GM19240 (cell line): Measurements from ENCODE around the gene DHODH.
"Not testable (repeated sequence)": the region's sequence is repeated elsewhere in the genome, so short reads cannot be mapped to it uniquely, and the experiment has no call there.

ENCODE experiments used
- DNase-seq: peaks from one replicate; pipeline ENCODE4 v3.0.0; 2011; ENCODE audit warnings: low spot score; ENCODE audit not compliant: insufficient read length

DHODH gene

DNA sequence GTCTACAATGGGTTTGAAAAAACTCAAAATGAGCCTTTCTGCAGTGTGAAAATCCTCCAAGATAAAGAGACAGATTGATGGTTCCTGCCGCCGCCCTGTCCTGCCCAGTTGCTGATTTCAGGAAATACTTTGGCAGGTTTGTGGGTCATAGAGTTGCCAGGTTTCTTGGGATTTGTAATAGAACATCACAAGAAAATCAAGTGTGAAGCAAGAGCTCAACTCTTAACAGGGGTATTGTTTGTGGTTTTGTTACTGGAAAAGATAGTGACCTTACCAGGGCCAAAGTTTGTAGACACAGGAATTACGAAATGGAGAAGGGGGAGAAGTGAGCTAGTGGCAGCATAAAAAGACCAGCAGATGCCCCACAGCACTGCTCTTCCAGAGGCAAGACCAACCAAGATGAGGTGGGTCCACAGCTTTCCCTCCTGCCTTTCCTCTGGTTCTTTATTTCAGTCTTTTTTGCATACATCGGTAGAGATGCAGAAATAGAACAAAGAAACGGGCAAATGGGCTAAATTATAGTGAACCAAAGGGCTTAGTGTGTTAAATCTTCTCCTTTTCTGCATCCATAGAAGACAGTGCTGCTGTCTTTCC is 45.8 kb downstream of the DHODH start, which contains the start of gene HP:
Gene HP (plus strand): TSS at position 252 of the 594 bp plus-strand sequence. CDS start 148 bp downstream, at position 400.
- not testable (repeated sequence) for DNase-seq

DNA sequence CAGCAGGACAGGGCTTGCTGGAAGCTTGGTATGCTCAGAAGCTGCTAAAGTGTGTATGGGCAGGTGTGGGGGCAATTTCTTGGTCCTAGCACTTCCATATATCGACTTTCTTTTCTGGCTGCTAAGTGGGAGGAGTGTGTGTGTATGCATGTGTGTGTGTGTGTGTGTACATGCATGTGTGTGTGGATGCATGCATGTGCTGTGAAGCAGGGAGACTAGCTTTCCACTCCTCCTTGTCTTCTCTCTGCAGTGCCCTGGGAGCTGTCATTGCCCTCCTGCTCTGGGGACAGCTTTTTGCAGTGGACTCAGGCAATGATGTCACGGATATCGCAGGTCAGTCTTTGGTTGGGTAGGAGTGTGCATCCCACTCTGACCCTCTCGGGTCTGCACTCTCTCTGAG is 47.4 kb downstream of the DHODH start:
- DNase-seq: no peak

DNA sequence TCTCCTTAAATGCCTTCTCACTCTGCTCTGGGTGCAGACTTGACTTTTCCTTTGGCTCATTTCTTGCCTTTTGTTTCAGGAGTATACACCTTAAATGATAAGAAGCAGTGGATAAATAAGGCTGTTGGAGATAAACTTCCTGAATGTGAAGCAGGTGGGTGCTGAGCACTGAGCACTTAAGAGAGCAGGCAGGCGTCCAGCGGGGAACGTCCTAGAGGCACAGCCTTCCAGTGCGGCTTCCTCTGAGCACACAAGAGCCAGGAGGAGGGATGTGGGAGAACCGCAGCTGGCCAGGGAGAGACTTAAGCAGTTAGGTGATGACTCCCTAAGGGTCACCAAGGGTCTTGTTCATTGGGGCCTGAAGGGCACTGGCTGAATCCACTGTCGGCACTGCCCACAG is 48.8 kb downstream of the DHODH start:
- not testable (repeated sequence) for DNase-seq

DNA sequence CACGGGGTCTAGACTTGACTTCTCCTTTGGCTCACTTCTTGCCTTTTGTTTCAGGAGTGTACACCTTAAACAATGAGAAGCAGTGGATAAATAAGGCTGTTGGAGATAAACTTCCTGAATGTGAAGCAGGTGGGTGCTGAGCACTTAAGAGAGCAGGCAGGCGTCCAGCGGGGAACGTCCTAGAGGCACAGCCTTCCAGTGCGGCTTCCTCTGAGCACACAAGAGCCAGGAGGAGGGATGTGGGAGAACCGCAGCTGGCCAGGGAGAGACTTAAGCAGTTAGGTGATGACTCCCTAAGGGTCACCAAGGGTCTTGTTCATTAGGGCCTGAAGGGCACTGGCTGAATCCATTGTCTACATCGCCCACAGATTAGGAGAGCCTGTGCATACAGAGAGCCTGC is 50.5 kb downstream of the DHODH start:
- DNase-seq: not testable (repeated sequence)

DNA sequence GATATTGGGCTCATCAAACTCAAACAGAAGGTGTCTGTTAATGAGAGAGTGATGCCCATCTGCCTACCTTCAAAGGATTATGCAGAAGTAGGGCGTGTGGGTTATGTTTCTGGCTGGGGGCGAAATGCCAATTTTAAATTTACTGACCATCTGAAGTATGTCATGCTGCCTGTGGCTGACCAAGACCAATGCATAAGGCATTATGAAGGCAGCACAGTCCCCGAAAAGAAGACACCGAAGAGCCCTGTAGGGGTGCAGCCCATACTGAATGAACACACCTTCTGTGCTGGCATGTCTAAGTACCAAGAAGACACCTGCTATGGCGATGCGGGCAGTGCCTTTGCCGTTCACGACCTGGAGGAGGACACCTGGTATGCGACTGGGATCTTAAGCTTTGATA is 51.9 kb downstream of the DHODH start:
- DNase-seq: no peak

DNA sequence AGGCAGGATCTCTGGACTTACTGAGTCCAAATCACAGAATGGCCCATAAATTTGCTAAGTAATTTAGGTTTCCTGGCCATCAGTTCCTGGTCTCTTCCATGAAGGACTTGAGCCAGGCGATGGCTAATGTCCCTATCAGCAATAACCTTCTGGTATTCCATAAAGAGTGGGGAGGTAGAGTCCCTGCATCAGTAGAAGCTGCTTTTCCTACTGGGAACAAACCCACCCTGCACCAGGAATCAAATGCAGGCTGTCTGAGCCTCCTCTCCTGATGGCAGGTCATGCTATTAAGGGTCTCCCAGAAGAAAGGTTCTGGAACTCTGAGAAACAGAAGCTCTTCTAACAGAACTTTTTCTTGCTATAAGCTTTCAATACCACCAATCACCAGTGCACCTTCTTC is 53.0 kb downstream of the DHODH start:
- DNase-seq: no peak

DNA sequence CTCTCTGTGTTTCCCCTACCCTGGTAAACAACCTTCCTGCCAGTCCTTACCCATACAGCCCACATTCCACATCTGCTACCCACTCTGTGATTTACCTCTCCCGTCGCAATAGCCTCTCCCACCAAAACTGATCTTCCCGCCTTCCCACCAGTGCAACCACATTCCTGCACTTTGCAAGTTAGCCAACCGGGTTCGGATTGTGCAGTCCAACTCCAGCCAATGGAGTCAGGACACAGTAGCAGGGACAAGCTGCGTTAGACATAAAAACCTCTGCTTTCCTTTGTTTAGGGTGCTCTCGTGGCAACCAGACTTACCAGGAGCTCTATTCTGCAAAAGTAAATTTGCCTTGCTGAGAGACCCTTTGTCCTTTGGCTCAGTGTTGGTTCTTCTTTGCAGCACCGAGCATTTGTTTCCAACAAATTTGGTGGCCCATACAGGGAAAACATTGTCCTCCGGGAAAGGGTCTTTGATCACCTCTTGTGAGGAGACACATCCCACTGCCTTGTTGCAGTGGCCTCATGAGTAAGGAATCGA is 55.9 kb downstream of the DHODH start:
- DNase-seq: no peak

DNA sequence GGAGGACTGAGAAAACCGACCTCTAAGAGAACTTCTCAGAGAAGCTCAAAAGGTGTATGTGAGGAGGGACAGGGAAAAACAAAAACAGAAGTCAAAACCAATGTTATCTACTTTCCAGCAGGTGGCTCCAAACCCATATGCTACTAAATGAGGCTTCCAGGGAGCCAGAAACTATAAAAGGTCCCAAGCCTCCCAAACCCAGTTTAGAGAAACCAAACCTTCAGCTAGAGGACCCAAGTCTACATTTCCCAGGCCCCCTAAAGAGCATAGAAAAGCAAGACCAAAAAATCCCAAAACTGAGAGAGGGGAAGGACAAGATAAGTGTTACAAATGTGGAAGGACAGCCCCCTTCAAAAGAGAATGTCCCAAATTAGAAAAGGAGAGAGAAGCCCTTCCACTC is 58.2 kb downstream of the DHODH start:
- peak; percentile 47 for DNase-seq

DNA sequence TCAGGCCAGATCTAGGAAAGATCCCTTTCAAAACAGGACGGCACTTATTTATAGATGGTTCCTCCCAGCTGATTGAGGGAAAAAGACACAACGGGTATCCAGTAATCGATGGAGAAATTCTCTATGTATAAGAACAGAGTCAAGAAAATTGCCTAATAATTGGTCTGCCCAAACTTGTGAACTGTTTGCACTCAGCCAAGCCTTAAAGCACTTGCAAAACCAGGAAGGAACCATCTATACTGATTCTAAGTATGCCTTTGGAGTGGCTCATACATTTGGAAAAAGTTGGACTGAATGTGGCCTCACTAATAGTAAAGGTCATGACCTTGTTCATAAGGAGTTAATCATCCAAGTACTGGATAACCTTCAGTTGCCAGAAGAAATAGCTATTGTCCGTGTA is 60.4 kb downstream of the DHODH start:
- DNase-seq: no peak

DNA sequence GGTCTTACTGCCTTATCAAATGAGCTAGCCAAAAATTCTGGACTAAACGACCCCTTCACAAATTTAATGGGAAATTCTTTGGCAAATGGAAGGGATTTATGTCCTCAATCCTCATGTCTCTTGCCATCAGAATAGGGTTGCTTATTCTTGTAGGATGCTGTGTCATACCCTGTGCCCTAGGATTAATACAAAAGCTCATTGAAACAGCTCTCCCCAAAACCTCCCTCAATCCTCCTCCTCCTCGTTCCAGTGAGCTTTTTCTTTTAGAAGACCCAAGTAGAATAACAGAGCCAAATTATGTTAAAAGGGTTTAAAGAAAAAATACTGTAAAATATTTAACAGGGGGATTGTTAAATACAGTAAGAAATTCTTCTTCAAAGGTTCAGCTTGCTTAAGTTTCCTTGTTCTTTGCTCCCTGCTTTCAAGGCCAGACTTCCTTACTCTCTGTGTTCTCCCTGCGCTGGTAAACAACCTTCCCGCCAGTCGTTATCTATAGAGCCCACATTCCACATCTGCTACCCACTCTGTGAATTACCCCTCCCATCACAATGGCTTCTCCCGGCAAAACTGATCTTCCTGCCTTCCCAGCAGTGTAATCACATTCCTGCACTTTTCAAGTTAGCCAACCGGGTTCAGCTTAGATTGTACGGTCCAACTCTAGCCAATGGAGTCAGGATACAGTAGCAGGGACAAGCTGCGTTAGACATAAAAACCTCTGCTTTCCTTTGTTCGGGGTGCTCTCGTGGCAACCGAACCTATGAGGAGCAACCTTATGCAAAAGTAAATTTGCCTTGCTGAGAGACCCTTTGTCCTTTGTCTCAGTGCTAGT is 64.2 kb downstream of the DHODH start:
- DNase-seq: no peak

DNA sequence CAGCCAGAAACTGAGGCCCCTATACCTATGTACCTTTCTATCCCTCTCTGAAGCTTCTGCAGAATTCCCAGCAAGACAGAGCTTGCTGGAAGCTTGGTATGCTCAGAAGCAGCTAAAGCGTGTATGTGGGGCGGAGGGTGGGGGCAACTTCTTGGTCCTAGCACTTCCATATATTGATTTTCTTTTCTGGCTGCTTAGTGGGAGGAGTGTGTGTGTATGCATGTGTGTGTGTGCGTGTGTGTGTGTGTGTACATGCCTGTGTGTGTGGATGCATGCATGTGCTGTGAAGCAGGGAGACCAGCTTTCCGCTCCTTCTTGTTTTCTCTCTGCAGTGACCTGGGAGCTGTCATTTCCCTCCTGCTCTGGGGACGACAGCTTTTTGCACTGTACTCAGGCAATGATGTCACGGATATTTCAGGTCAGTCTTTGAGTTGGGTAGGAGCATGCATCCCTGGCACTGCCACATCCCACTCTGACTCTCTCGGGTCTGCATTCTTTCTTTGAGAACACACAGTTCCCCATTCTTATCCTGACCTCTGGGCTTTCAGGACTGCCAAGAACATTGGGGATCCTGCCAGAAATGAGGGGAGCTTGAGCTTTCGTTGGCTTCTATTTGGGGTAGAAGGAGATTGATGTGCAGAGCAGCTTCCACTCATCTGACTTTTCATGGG is 65.2 kb downstream of the DHODH start:
- DNase-seq: no peak

DNA sequence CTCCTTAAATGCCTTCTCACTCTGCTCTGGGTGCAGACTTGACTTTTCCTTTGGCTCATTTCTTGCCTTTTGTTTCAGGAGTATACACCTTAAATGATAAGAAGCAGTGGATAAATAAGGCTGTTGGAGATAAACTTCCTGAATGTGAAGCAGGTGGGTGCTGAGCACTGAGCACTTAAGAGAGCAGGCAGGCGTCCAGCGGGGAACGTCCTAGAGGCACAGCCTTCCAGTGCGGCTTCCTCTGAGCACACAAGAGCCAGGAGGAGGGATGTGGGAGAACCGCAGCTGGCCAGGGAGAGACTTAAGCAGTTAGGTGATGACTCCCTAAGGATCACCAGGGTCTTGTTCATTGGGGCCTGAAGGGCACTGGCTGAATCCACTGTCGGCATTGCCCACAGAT is 66.5 kb downstream of the DHODH start:
- not testable (repeated sequence) for DNase-seq
